ENCODE measurements around the gene RTN4RL1.

- TF ChIP-seq POLR2AphosphoS5 (IDR thresholded peaks at IDR 0.05) (no peak), CTCF (IDR thresholded peaks at IDR 0.05) (no peak), POLR2A (IDR thresholded peaks at IDR 0.05) (no peak)
These were observed 7.7 kb downstream of the RTN4RL1 start for GRCh38 chr17:2017274-2017941.

Data from suprapubic skin (tissue), 4 donors.